GM21737 (cell line): ENCODE measurements around the gene MCEMP1.

Experiments
- ATAC-seq: cut with Tn5 transposase; IDR thresholded peaks from one replicate; pipeline ENCODE4 v1.9.1; 2021; ENCODE audit warnings: mild to moderate bottlenecking, moderate library complexity; ENCODE audit not compliant: unreplicated experiment

Gene MCEMP1

GRCh38 chr19:7676854-7677253 is at the start of gene MCEMP1:
Gene MCEMP1, plus strand, starts transcription at chr19:7677090. Its CDS starts 31 bp downstream, at chr19:7677121.
- ATAC-seq = no peak

GRCh38 chr19:7627166-7627565 is 49.7 kb upstream of the MCEMP1 start:
- no peak for ATAC-seq

- ATAC-seq = no peak
Measured at GRCh38 chr19:7628589-7629311, 48.1 kb upstream of the MCEMP1 start.

- peak; percentile 73 for ATAC-seq
Measured at GRCh38 chr19:7629347-7630054, 47.4 kb upstream of the MCEMP1 start, which contains the start of the genes PET100 and XAB2. Gene PET100, plus strand, starts transcription at chr19:7629793. Its CDS starts 41 bp downstream, at chr19:7629834. Gene XAB2, minus strand, starts transcription at chr19:7629545. Its CDS starts 18 bp downstream, at chr19:7629527.

- ATAC-seq = no peak
Measured at GRCh38 chr19:7631577-7631976, 45.3 kb upstream of the MCEMP1 start.

- ATAC-seq = no peak
Measured at GRCh38 chr19:7632340-7633203, 44.3 kb upstream of the MCEMP1 start.

- no peak for ATAC-seq
Measured at GRCh38 chr19:7633698-7634097, 43.2 kb upstream of the MCEMP1 start, which contains the start of gene PCP2. Gene PCP2, minus strand, starts transcription at chr19:7633719. Its CDS starts 262 bp downstream, at chr19:7633457.

GRCh38 chr19:7635670-7636069 is 41.2 kb upstream of the MCEMP1 start:
- ATAC-seq = no peak

- no peak for ATAC-seq
Measured at GRCh38 chr19:7636317-7636690, 40.6 kb upstream of the MCEMP1 start.

- peak; percentile 51 for ATAC-seq
Measured at GRCh38 chr19:7636691-7637373, 40.1 kb upstream of the MCEMP1 start, which contains the start of gene STXBP2. Gene STXBP2, plus strand, starts transcription at chr19:7637110. Its CDS starts 40 bp downstream, at chr19:7637150.

- no peak for ATAC-seq
Measured at GRCh38 chr19:7637374-7638256, 39.3 kb upstream of the MCEMP1 start.

- no peak for ATAC-seq
Measured at GRCh38 chr19:7638802-7639465, 38.0 kb upstream of the MCEMP1 start.

GRCh38 chr19:7639863-7640348 is 37.0 kb upstream of the MCEMP1 start:
- ATAC-seq = no peak

GRCh38 chr19:7640803-7641202 is 36.1 kb upstream of the MCEMP1 start:
- ATAC-seq = no peak

GRCh38 chr19:7641290-7642276 is 35.3 kb upstream of the MCEMP1 start:
- no peak for ATAC-seq

- no peak for ATAC-seq
Measured at GRCh38 chr19:7642295-7643030, 34.4 kb upstream of the MCEMP1 start.

- no peak for ATAC-seq
Measured at GRCh38 chr19:7643031-7643415, 33.9 kb upstream of the MCEMP1 start.
